Skeletal muscle tissue (tissue), 5 donors: Measurements from ENCODE around the gene HSPA1A. TPM values are rescaled to one million over a fixed set of nuclear protein-coding genes. Genes with fewer than 3 reads are reported as not detected.
"Not testable (repeated sequence)": the region's sequence is repeated elsewhere in the genome, so short reads cannot be mapped to it uniquely, and the experiment has no call there.

Source experiments
- H3K27ac ChIP-seq: one replicate; pipeline ENCODE4 v1.7.0; 2013; ENCODE audit warnings: mild to moderate bottlenecking, low read depth, low read length, inconsistent platforms
- H3K27me3 ChIP-seq, 3 donors: one replicate each; pipeline ENCODE4 v1.7.0; 2013; ENCODE audit warnings: low read length in 3 of 3; ENCODE audit not compliant: control insufficient read depth in 3 of 3, insufficient read depth in 3 of 3
- H3K36me3 ChIP-seq, 3 donors: one replicate each; pipeline ENCODE4 v1.7.0; 2013; ENCODE audit warnings: low read length in 3 of 3; ENCODE audit not compliant: control insufficient read depth in 3 of 3, insufficient read depth in 3 of 3
- H3K4me1 ChIP-seq, 3 donors: one replicate each; pipeline ENCODE4 v1.7.0; 2013; ENCODE audit warnings: low read length in 3 of 3, mild to moderate bottlenecking in 3 of 3; ENCODE audit not compliant: control insufficient read depth in 3 of 3, insufficient read depth in 3 of 3
- H3K4me3 ChIP-seq, 3 donors: one replicate each; pipeline ENCODE4 v1.7.0; 2013; ENCODE audit warnings: low read length in 3 of 3
- H3K9ac ChIP-seq, 3 donors: one replicate each; pipeline ENCODE4 v1.7.0; 2013; ENCODE audit warnings: low read length in 3 of 3, mild to moderate bottlenecking in 3 of 3, moderate library complexity in 2 of 3, low read depth in 1 of 3
- H3K9me3 ChIP-seq, 3 donors: one replicate each; pipeline ENCODE4 v1.7.0; 2013; ENCODE audit warnings: low read length in 3 of 3; ENCODE audit not compliant: control insufficient read depth in 3 of 3
- small RNA-seq: library from RNA; depleted of rRNA; stranded (forward); fragments of <200 nt; gene quantifications from one replicate; pipeline ENCODE3, GENCODE V24; 2014
- total RNA-seq: library from RNA; depleted of rRNA; stranded (reverse); fragments of >200 nt; gene quantifications from one replicate; pipeline ENCODE4 v1.2.3, GENCODE V29; 2014
- donor health status: Osteomylitis.

Gene HSPA1A
- total RNA-seq, 1 donor from 2014 or later, result 133 TPM

- Histone ChIP-seq H3K4me1 (peaks cover 21 to 26% (median 22%) of the 10 kb centered on the region in 3 donors), H3K27ac (no peak overlapping the region), H3K27me3 (no peaks in the 10 kb centered on the region), H3K36me3 (peaks cover 24 to 34% (median 34%) of the 10 kb centered on the region in 3 donors), H3K9ac (no peak overlapping the region), H3K4me3 (no peak overlapping the region), H3K9me3 (no peaks in the 10 kb centered on the region)
Observed at GRCh38 chr6:31861150-31861549, 45.8 kb downstream of the HSPA1A start.

DNA sequence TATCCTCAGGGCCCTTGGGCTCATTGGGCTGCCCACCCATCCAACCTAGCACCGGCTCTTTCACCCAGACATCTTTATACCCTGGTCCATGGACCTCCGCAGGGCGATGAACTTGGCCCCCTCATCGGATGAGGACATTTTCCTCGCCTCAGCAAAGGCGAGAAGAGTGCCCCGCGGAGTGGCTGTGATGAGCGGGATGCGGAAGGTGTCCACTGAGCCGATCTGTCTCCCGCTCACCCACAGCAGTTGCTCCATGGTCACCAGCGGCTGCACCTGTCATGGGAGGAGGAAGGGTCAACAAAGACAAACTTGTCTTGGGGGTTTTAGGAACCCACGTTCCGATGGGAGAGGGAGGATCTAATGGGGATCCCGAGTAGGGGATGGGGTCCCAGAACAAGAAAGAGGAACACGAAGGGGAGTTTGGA lies 46.6 kb downstream of the HSPA1A start:
- Histone ChIP-seq H3K9me3 (no peaks in the 10 kb centered on the region), H3K36me3 (peaks cover 24 to 34% (median 33%) of the 10 kb centered on the region in 3 donors), H3K27me3 (no peaks in the 10 kb centered on the region), H3K4me1 (peaks cover 21 to 26% (median 22%) of the 10 kb centered on the region in 3 donors), H3K27ac (peak overlapping the region; percentile 93), H3K4me3 (peak overlapping the region; percentile 92 to 98 (median 98)), H3K9ac (peak overlapping the region; percentile 93 to 99 (median 94))

DNA sequence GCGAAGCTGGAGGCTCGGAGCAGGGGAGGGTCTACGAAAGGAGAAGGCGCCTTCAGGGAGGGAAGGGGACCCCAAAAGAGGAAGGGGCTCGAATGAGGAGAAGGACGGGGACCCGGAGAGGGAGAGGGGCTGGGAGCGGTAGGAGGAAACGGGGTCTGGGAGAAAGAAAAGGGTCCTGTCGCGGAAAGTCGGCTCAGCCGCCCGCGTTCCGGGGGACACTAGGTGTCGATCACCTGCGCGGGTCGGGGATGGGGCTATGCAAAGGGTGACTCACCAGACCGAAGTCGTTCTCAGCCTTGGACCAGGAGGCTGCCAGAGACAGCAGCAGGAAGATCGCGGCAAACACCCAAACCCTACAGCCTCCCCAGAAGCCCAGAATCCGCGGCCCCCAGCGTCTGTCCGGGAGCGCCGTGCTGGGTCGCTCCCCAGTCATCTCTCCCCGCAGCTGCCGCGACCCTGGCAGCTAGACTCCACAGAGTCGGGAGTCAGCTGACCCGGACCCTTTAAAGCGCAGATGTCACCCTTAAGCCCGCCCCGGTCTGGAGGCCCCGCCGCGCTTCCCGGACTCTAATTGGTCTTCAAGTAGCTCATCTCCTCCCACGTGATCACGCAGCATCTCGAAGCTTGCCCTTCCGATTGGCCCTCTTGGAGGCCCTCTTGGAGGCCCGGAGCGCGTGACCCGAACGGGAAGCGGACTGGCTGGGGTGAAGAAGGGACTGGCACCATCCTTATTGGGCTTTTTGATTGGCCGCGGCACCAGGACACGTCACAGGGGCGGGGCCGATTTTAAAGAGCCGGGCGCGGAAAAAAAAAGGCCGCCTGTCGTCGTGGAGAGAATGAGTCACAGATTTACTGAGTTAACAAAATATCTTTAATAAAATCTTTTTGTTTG lies 47.2 kb downstream of the HSPA1A start, which contains the start of gene NEU1:
Gene NEU1, minus strand, starts transcription at position 478 of the 892 bp plus-strand sequence. Its CDS starts 45 bp downstream, at position 433.
- Histone ChIP-seq H3K27me3 (no peaks in the 10 kb centered on the region), H3K4me1 (peaks cover 21 to 26% (median 22%) of the 10 kb centered on the region in 3 donors), H3K9ac (peak within 1 kb of the TSS; percentile 93 to 99 (median 94)), H3K4me3 (peak within 1 kb of the TSS; percentile 92 to 98 (median 98)), H3K36me3 (peaks cover 21 to 28% (median 27%) of the 10 kb centered on the region in 3 donors), H3K27ac (peak within 1 kb of the TSS; percentile 93), H3K9me3 (no peaks in the 10 kb centered on the region)

DNA sequence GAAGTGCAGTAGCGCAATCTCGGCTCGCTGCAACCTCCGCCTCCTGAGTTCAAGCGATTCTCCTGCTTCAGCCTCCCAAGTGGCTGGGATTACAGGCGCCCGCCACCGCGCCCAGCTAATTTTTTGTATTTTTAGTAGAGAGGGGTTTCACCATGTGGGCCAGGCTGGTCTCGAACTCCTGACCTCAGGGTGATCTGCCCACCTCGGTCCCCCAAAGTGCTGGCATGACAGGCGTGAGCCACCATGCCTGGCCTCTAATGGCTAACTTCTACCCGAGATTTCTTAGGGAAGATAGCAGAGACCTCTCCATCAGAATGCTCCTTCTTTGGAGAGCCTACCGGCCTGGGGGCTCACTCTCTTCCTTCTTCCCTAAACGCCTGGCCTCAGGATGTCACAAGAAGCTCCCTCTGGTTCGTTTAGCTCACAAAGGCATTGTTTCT lies 48.8 kb downstream of the HSPA1A start:
- Histone ChIP-seq H3K9ac (peak overlapping the region; percentile 65 to 72 (median 71)), H3K36me3 (peaks cover 17 to 20% (median 17%) of the 10 kb centered on the region in 3 donors), H3K4me1 (peaks cover 21 to 26% (median 22%) of the 10 kb centered on the region in 3 donors), H3K27ac (peak overlapping the region; percentile 82), H3K4me3 (peak overlapping the region; percentile 81 to 86 (median 86))
- not testable (repeated sequence) for H3K9me3 ChIP-seq, H3K27me3 ChIP-seq

DNA sequence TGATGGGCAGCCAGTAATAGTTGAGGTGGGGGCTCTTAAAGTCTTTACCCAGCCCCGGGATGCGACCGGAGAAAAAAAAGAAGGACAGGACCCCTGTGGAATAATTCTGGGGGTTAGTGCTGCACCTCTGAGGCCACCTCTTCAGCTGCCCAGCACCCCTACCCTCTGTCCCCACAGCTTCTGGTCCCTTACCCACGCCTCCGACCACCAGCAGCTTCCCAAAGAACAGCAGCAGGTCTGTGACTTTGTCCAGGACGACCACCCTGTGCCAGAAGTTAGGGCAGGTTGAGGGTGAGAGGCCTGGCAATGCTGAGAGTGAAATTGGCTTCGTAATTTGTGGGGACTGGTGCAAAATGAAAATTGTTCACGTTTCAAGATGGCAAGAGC lies 49.5 kb downstream of the HSPA1A start:
- Histone ChIP-seq H3K4me1 (peaks cover 21 to 26% (median 22%) of the 10 kb centered on the region in 3 donors), H3K27ac (no peak overlapping the region), H3K27me3 (peaks cover 0 to 3% (median 0%) of the 10 kb centered on the region in 3 donors), H3K4me3 (no peak overlapping the region), H3K9ac (no peak overlapping the region), H3K9me3 (no peaks in the 10 kb centered on the region), H3K36me3 (peaks cover 10 to 13% (median 11%) of the 10 kb centered on the region in 3 donors)

GRCh38 chr6:31865205-31866118 lies 50.1 kb downstream of the HSPA1A start:
- H3K9ac ChIP-seq, result no peak overlapping the region
- no peak overlapping the region for H3K27ac ChIP-seq
- no peak overlapping the region for H3K4me3 ChIP-seq
- no peaks in the 10 kb centered on the region for H3K9me3 ChIP-seq
- peaks cover 4 to 7% (median 4%) of the 10 kb centered on the region in 3 donors for H3K36me3 ChIP-seq
- H3K27me3 ChIP-seq, result peaks cover 0 to 5% (median 0%) of the 10 kb centered on the region in 3 donors
- H3K4me1 ChIP-seq, result peaks cover 20 to 26% (median 21%) of the 10 kb centered on the region in 3 donors

Small RNAs within 50 kb of the gene (small RNA-seq; reads per million reads assigned to genes)
- gene RF00019, result not detected
- 131 reads per million, percentile 96 among the genes with 10 or more reads in this experiment for gene SNORD48
- gene SNORD52, result not detected

Other genes with a start within 250 kb of the HSPA1A start
- gene LTA, start 243.3 kb upstream of the HSPA1A start, total RNA-seq, result not detected
- not detected for gene TNF, start 240.0 kb upstream of the HSPA1A start, total RNA-seq
- gene LTB, start 233.1 kb upstream of the HSPA1A start, total RNA-seq, result 2.1 TPM
- 3.7 TPM for gene LST1, start 229.3 kb upstream of the HSPA1A start, total RNA-seq
- not detected for gene NCR3, start 222.5 kb upstream of the HSPA1A start, total RNA-seq
- 19.8 TPM for gene AIF1, start 200.3 kb upstream of the HSPA1A start, total RNA-seq
- gene PRRC2A, start 194.8 kb upstream of the HSPA1A start, total RNA-seq, result 30.8 TPM
- 118 TPM for gene BAG6, start 162.9 kb upstream of the HSPA1A start, total RNA-seq
- gene APOM, start 159.6 kb upstream of the HSPA1A start, total RNA-seq, result 1.0 TPM
- gene C6orf47, start 154.8 kb upstream of the HSPA1A start, total RNA-seq, result 18.3 TPM
- 16.2 TPM for gene GPANK1, start 150.5 kb upstream of the HSPA1A start, total RNA-seq
- gene CSNK2B, start 149.5 kb upstream of the HSPA1A start, total RNA-seq, result 68.4 TPM
- 2.6 TPM for gene LY6G5B, start 145.6 kb upstream of the HSPA1A start, total RNA-seq
- gene LY6G5C, start 134.5 kb upstream of the HSPA1A start, total RNA-seq, result not detected
- gene ABHD16A, start 112.2 kb upstream of the HSPA1A start, total RNA-seq, result 50.1 TPM
- gene LY6G6F, start 108.7 kb upstream of the HSPA1A start, total RNA-seq, result not detected
- gene LY6G6D, start 100.2 kb upstream of the HSPA1A start, total RNA-seq, result not detected
- gene LY6G6C, start 93.8 kb upstream of the HSPA1A start, total RNA-seq, result not detected
- gene MPIG6B, start 92.2 kb upstream of the HSPA1A start, total RNA-seq, result 0.52 TPM
- 73.1 TPM for gene DDAH2, start 86.2 kb upstream of the HSPA1A start, total RNA-seq
- 152 TPM for gene CLIC1, start 79.0 kb upstream of the HSPA1A start, total RNA-seq
- 3.1 TPM for gene MSH5, start 75.5 kb upstream of the HSPA1A start, total RNA-seq
- 1.0 TPM for gene SAPCD1, start 52.9 kb upstream of the HSPA1A start, total RNA-seq
- 1.0 TPM for gene VWA7, start 38.2 kb upstream of the HSPA1A start, total RNA-seq
- 42.3 TPM for gene VARS1, start 19.8 kb upstream of the HSPA1A start, total RNA-seq
- gene LSM2, start 8.6 kb upstream of the HSPA1A start, total RNA-seq, result 45.9 TPM
- gene HSPA1L, start 260 bp upstream of the HSPA1A start, total RNA-seq, result 5.2 TPM
- 117 TPM for gene HSPA1B, start 12.2 kb downstream of the HSPA1A start, total RNA-seq
- 23.0 TPM for gene NEU1, start 47.3 kb downstream of the HSPA1A start, total RNA-seq
- 0.52 TPM for gene SLC44A4, start 63.5 kb downstream of the HSPA1A start, total RNA-seq
- 24.0 TPM for gene EHMT2, start 82.2 kb downstream of the HSPA1A start, total RNA-seq
- gene ZBTB12, start 86.5 kb downstream of the HSPA1A start, total RNA-seq, result 6.3 TPM
- gene C2, start 112.2 kb downstream of the HSPA1A start, total RNA-seq, result 8.4 TPM
- 3.7 TPM for gene CFB, start 130.6 kb downstream of the HSPA1A start, total RNA-seq
- 61.6 TPM for gene NELFE, start 143.4 kb downstream of the HSPA1A start, total RNA-seq
- 25.1 TPM for gene SKIC2, start 143.6 kb downstream of the HSPA1A start, total RNA-seq
- 4.7 TPM for gene DXO, start 156.6 kb downstream of the HSPA1A start, total RNA-seq
- gene C4A, start 166.5 kb downstream of the HSPA1A start, total RNA-seq, result 14.1 TPM
- 18.3 TPM for gene C4B, start 199.3 kb downstream of the HSPA1A start, total RNA-seq
- gene CYP21A2, start 222.9 kb downstream of the HSPA1A start, total RNA-seq, result not detected